Subcutaneous abdominal adipose tissue (tissue), 5 donors: ENCODE measurements around the gene PSME1.
A peak's percentile ranks its signal among the peaks of the same experiment; 100 is the strongest.

Experiments used
- H3K27ac ChIP-seq: one replicate; pipeline ENCODE4 v1.7.0; 2013; ENCODE audit warnings: low read depth, mild to moderate bottlenecking, inconsistent platforms, low read length, moderate library complexity
- H3K27me3 ChIP-seq, 5 donors: one replicate each; pipeline ENCODE4 v1.7.0; 2013; ENCODE audit warnings: low read length in 5 of 5, inconsistent platforms in 1 of 5; ENCODE audit not compliant: control insufficient read depth in 5 of 5, insufficient read depth in 4 of 5
- H3K36me3 ChIP-seq, 5 donors: one replicate each; pipeline ENCODE4 v1.7.0; 2013; ENCODE audit warnings: low read length in 5 of 5; ENCODE audit not compliant: control insufficient read depth in 5 of 5, insufficient read depth in 5 of 5
- H3K4me1 ChIP-seq, 5 donors: one replicate each; pipeline ENCODE4 v1.7.0; 2013; ENCODE audit warnings: low read length in 5 of 5, mild to moderate bottlenecking in 3 of 5, moderate library complexity in 1 of 5; ENCODE audit not compliant: control insufficient read depth in 5 of 5, insufficient read depth in 5 of 5
- H3K4me3 ChIP-seq, 5 donors: one replicate each; pipeline ENCODE4 v1.7.0; 2013; ENCODE audit warnings: low read length in 5 of 5, low read depth in 1 of 5
- H3K9ac ChIP-seq, 5 donors: one replicate each; pipeline ENCODE4 v1.7.0; 2013; ENCODE audit warnings: low read length in 5 of 5, mild to moderate bottlenecking in 4 of 5, moderate library complexity in 3 of 5
- H3K9me3 ChIP-seq, 5 donors: one replicate each; pipeline ENCODE4 v1.7.0; 2013; ENCODE audit warnings: low read length in 5 of 5; ENCODE audit not compliant: control insufficient read depth in 5 of 5
- donor health status: healthy.
- donor health status: healthy.
- donor health status: healthy.
- donor health status: healthy.
- donor health status: healthy.

The PSME1 gene

GRCh38 chr14:24135834-24136683 is at the start of gene PSME1:
PSME1 (plus strand) TSS chr14:24136194; CDS start chr14:24136263, 69 bp downstream.
- Histone ChIP-seq H3K9me3 (no peaks in the 10 kb centered on the region), H3K36me3 (peaks cover 0 to 24% (median 20%) of the 10 kb centered on the region in 5 donors), H3K27ac (peak within 1 kb of the TSS; percentile 62), H3K4me3 (peak within 1 kb of the TSS; percentile 73 to 91 (median 83)), H3K27me3 (no peaks in the 10 kb centered on the region), H3K4me1 (peaks cover 1 to 57% (median 30%) of the 10 kb centered on the region in 5 donors), H3K9ac (peak within 1 kb of the TSS in 4 of 5 donors; percentile 78 to 92 (median 86))

GRCh38 chr14:24087004-24087403 is 49.0 kb upstream of the PSME1 start:
- Histone ChIP-seq H3K4me1 (peaks cover 0 to under 1% (median 0%) of the 10 kb centered on the region in 5 donors), H3K4me3 (no peak overlapping the region), H3K36me3 (no peaks in the 10 kb centered on the region), H3K9me3 (no peaks in the 10 kb centered on the region), H3K27ac (no peak overlapping the region), H3K9ac (no peak overlapping the region), H3K27me3 (no peaks in the 10 kb centered on the region)

GRCh38 chr14:24088095-24088494 is 47.9 kb upstream of the PSME1 start:
- Histone ChIP-seq H3K9me3 (no peaks in the 10 kb centered on the region), H3K27me3 (no peaks in the 10 kb centered on the region), H3K27ac (no peak overlapping the region), H3K4me1 (peaks cover 3 to 11% (median 5%) of the 10 kb centered on the region in 5 donors), H3K9ac (peak overlapping the region in 1 of 5 donors; percentile 21), H3K36me3 (no peaks in the 10 kb centered on the region), H3K4me3 (no peak overlapping the region)

DNA sequence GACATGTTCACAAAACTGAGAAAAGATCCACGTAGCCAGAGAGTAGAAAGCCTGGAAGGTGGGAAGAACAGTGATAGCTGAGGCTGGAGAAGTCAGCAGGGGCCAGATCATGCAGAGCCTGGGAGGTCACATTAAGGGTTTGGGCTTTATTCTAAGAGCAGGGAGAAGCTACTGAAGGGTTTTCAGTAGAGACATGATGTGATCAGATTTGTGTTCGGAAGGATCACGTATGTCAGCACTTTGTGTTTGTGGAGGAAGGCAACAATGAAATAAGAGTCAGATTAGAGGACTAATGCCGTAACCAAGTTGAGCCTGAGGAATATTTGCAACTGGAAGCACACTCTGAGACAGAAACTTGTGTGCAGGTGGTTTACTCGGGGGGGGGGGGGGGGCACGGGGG is 46.1 kb upstream of the PSME1 start:
- Histone ChIP-seq H3K9ac (no peak overlapping the region), H3K36me3 (no peaks in the 10 kb centered on the region), H3K27me3 (no peaks in the 10 kb centered on the region), H3K4me1 (peaks cover 6 to 29% (median 20%) of the 10 kb centered on the region in 5 donors), H3K9me3 (no peaks in the 10 kb centered on the region), H3K4me3 (no peak overlapping the region), H3K27ac (no peak overlapping the region)

DNA sequence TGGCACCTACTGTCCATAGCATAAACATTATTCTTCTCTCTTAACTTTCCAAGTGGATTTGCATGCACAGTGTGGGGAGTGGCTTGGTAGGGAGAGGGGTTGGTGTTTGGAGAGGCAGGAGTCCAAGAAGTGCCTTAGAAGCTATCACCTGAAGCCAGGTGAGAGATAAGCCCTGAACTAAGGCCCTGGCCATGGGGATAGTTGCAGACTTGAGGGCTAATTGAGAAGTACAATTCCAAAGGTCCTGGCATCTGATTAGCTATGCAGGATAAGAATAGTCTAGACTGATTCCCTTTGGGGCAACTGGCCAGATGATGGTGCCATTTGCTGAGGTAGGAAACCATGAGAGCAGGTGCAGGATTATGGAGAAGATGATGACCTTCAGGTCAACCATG is 43.9 kb upstream of the PSME1 start:
- H3K27me3 ChIP-seq = no peaks in the 10 kb centered on the region
- no peak overlapping the region for H3K27ac ChIP-seq
- no peaks in the 10 kb centered on the region for H3K9me3 ChIP-seq
- no peak overlapping the region for H3K9ac ChIP-seq
- no peaks in the 10 kb centered on the region for H3K36me3 ChIP-seq
- no peak overlapping the region for H3K4me3 ChIP-seq
- peaks cover 12 to 48% (median 31%) of the 10 kb centered on the region in 5 donors for H3K4me1 ChIP-seq

DNA sequence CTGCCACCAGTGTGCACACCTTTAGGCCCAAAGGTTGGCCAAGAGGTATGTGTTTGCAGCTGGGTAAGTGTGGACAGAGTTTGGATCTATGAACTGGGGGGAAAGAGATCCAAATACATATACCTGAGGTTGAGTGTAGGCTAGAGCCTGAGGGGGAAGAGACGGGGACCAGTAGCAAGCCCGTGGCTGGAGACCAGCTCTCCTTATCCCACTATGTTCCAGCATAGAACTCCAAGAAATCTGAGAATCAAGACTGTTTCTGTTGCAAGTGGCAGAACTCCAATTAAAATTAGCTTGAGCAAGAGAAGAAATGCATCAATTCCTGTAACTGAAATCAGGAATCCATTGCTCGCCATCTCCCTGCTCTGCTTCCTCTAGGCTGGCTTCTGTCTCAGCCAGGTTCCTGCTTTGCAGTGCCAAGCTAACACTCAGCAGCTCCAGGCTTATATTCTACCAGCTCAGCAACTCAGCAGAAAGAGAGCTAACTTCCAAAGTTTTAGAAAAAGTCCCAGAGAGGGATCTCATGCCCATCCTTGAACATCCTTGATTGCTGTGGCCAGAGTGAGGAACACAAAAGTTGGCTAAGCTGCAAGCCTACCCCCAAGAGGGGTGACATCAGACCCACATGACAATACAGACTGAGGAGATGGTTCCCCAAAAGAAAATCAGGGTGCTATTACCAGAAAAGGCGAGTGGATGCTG is 43.3 kb upstream of the PSME1 start:
- Histone ChIP-seq H3K4me3 (no peak overlapping the region), H3K36me3 (no peaks in the 10 kb centered on the region), H3K9me3 (no peaks in the 10 kb centered on the region), H3K4me1 (peaks cover 12 to 48% (median 31%) of the 10 kb centered on the region in 5 donors), H3K27ac (peak overlapping the region; percentile 85), H3K9ac (no peak overlapping the region), H3K27me3 (no peaks in the 10 kb centered on the region)

DNA sequence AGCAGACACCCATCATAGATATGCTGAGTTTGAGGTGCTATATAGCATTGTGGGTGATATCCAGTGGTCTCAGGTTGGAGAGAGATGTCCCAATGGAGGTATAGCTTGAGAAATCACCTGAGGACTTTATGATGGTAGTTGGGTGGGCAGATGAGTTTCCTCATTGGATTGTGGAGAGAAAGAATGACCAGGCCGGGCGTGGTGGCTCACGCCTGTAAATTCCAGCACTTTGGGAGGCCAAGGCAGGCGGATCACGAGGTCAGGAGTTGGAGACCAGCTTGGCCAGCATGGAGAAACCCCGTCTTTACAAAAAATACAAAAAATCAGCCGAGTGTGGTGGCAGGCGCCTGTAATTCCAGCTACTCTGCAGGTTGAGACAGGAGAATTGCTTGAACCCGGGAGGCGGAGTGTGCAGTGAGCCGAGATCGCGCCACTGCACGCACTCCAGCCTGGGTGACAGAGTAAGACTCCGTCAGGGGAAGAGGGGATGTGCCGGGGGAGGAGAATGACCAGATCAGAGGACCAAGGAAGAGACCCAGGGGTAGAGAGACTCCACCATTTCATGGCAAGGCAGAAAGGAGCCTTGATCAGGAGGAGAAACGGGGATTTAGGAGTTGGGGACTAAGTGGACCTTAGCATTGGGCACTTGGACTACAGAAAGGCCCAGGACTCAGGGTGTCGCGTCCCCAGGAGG is 42.6 kb upstream of the PSME1 start:
- peaks cover 12 to 50% (median 31%) of the 10 kb centered on the region in 5 donors for H3K4me1 ChIP-seq
- H3K4me3 ChIP-seq = peak overlapping the region; percentile 25 to 89 (median 79)
- peaks cover 0 to 5% (median 3%) of the 10 kb centered on the region in 5 donors for H3K36me3 ChIP-seq
- no peaks in the 10 kb centered on the region for H3K27me3 ChIP-seq
- H3K9me3 ChIP-seq = no peaks in the 10 kb centered on the region
- H3K9ac ChIP-seq = peak overlapping the region in 2 of 5 donors; percentile 6 to 79
- peak overlapping the region; percentile 85 for H3K27ac ChIP-seq

- Histone ChIP-seq H3K27ac (peak within 1 kb of the TSS; percentile 85), H3K36me3 (peaks cover 0 to 13% (median 7%) of the 10 kb centered on the region in 5 donors), H3K4me3 (peak within 1 kb of the TSS; percentile 78 to 89 (median 83)), H3K9ac (peak within 1 kb of the TSS; percentile 63 to 84 (median 82)), H3K27me3 (no peaks in the 10 kb centered on the region), H3K4me1 (peaks cover 12 to 58% (median 37%) of the 10 kb centered on the region in 5 donors), H3K9me3 (no peaks in the 10 kb centered on the region)
Measured at GRCh38 chr14:24093901-24094840, 41.8 kb upstream of the PSME1 start, which contains the start of gene PCK2. PCK2 (plus strand) TSS chr14:24094311; CDS start chr14:24094406, 95 bp downstream.

DNA sequence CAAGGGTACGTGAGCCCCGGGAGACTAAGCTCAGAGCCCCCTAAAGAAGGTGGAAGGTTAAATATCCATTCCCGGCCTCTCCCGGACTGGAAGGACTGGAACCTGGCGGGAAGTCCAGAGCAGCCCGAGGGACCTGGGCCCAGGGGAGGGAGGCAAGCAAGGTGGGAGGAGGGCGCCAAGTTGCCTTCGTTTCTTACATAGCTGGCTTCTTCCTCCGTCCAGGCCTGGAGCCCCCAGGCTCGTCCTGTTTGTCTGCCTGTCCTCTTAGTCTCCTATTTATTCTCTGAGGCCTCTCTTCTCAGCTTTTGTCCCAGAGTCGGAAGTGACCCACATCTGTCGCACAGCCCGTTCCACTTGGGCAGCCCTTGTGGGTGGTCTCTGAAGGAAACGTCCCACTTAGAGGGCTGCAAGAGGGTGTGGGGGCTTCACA is 41.1 kb upstream of the PSME1 start:
- H3K9ac ChIP-seq = peak overlapping the region; percentile 63 to 84 (median 82)
- H3K27ac ChIP-seq = peak overlapping the region; percentile 85
- H3K36me3 ChIP-seq = peaks cover 0 to 20% (median 13%) of the 10 kb centered on the region in 5 donors
- H3K27me3 ChIP-seq = no peaks in the 10 kb centered on the region
- peak overlapping the region; percentile 78 to 89 (median 83) for H3K4me3 ChIP-seq
- no peaks in the 10 kb centered on the region for H3K9me3 ChIP-seq
- H3K4me1 ChIP-seq = peaks cover 12 to 63% (median 38%) of the 10 kb centered on the region in 5 donors
